Sigmoid colon (tissue), 7 donors: ENCODE data around the gene PRDM12. TPM values are rescaled to one million over a fixed set of nuclear protein-coding genes. Genes with fewer than 3 reads are reported as not detected.

ENCODE experiments used
- DNase-seq: peaks from one replicate; pipeline ENCODE4 v3.0.0-alpha.2; 2019
- H3K27ac ChIP-seq, 4 donors: fragments of 200-600 bp; sonication (generic); one replicate each; pipeline ENCODE4 v1.5.1; 2016 to 2019; ENCODE audit warnings: mild to moderate bottlenecking in 1 of 4
- H3K27me3 ChIP-seq, 3 donors: fragments of 200-600 bp; sonication (generic); one replicate each; pipeline ENCODE4 v1.5.1; 2019; ENCODE audit warnings: mild to moderate bottlenecking in 1 of 3
- H3K36me3 ChIP-seq, 4 donors: fragments of 200-600 bp; sonication (generic); one replicate each; pipeline ENCODE4 v1.5.1; 2016 to 2019
- H3K4me1 ChIP-seq, 4 donors: fragments of 200-600 bp; sonication (generic); one replicate each; pipeline ENCODE4 v1.5.1; 2017 to 2019
- H3K4me3 ChIP-seq, 4 donors: fragments of 200-600 bp; sonication (generic); one replicate each; pipeline ENCODE4 v1.5.1; 2017 to 2019; ENCODE audit warnings: mild to moderate bottlenecking in 2 of 4, moderate library complexity in 1 of 4
- H3K9me3 ChIP-seq, 4 donors: fragments of 200-600 bp in 3 of 4; sonication (generic) in 3 of 4; one replicate each; pipeline versions ENCODE4 v1.5.1 to v1.6.1; 2013 to 2019
- CTCF ChIP-seq, 4 experiments: fragments of 450-650 bp in 3 of 4; fragments of 200-600 bp in 1 of 4; IDR thresholded peaks; one replicate each; pipeline ENCODE4 v1.5.1; 2016 to 2019; ENCODE audit warnings: antibody characterized with exemption in 4 of 4, mild to moderate bottlenecking in 3 of 4, moderate library complexity in 2 of 4
- EP300 ChIP-seq, 4 donors: sonication (generic); formaldehyde crosslinking; IDR thresholded peaks; one replicate each; pipeline ENCODE4 v1.6.1; 2017; ENCODE audit warnings: antibody characterized with exemption in 4 of 4
- POLR2A ChIP-seq, 2 donors: fragments of 450-650 bp; IDR thresholded peaks; one replicate each; pipeline ENCODE4 v1.6.1; 2016; ENCODE audit warnings: antibody characterized with exemption in 2 of 2, mild to moderate bottlenecking in 2 of 2, moderate library complexity in 2 of 2
- POLR2AphosphoS5 ChIP-seq, 4 donors: sonication (generic); formaldehyde crosslinking; IDR thresholded peaks; one replicate each; pipeline ENCODE4 v1.6.1; 2017; ENCODE audit warnings: antibody characterized with exemption in 4 of 4
- WGBS, 2 donors: extraction: QIAGEN DNeasy Blood & Tissue Kit; methylation state at CpG; one replicate each; pipeline ENCODE4 v1.1.7; 2013; 5-methylcytosine and 5-hydroxymethylcytosine counted together
- intact Hi-C: fragments of 100-400 bp; cut with DNase I; formaldehyde crosslinking; loops from one replicate; pipeline ENCODE4 v1.15.1; 2023
- polyA plus RNA-seq, 3 donors: library from polyadenylated mRNA; stranded (reverse); fragments of 200-250 nt; gene quantifications; one replicate each; pipeline ENCODE4 v1.2.3, GENCODE V29; 2013
- total RNA-seq, 4 donors: library from RNA; depleted of rRNA; stranded (reverse); fragments of >200 nt; gene quantifications; one replicate each; pipeline ENCODE4 v1.1.0, GENCODE V29; 2016
- donor health status: healthy with polysubstance abuse.
- donor health status: Bipolar disorder and iron deficiency.
- donor health status: healthy.

Gene PRDM12
- total and polyA plus RNA-seq, 7 donors: not detected

DNA sequence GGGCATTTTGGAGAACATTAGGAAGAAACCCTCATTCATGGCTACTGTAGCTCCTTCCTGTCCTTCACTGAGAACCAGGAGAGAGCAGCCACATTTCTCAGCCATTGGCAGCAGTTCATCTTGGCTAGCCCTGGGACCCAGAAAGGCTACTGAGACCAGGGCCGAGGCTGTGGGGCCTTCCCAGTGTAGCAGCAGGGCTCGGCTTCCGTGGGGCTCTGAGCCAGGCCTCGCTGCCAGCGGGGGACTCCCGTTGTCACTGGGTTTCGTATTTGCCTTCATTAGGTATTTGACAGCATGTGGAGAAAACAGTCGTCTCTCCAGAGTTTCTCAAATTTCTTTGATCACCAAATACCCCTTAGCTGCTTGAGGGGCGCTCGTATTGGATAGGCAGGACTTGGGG is 37.3 kb upstream of the PRDM12 start:
- H3K36me3 ChIP-seq: peaks cover 34 to 98% (median 72%) of the 10 kb centered on the region in 4 donors
- H3K27ac ChIP-seq: no peak overlapping the region
- no peaks in the 10 kb centered on the region for H3K4me1 ChIP-seq
- H3K4me3 ChIP-seq: no peak overlapping the region
- no peaks in the 10 kb centered on the region for H3K27me3 ChIP-seq
- WGBS, 2 donors: 91 to 93% methylated on average over 10 of the region's 10 CpGs
- intact Hi-C loops: no loop called here
- no peaks in the 10 kb centered on the region for H3K9me3 ChIP-seq
- no peak for DNase-seq
- TF ChIP-seq POLR2A (IDR thresholded peaks at IDR 0.05): no peak
- TF ChIP-seq EP300 (IDR thresholded peaks at IDR 0.05): no peak

GRCh38 chr9:130627896-130628792 is 36.2 kb upstream of the PRDM12 start:
- Histone ChIP-seq H3K4me3 (no peak overlapping the region), H3K9me3 (no peaks in the 10 kb centered on the region), H3K36me3 (peaks cover 43 to 98% (median 81%) of the 10 kb centered on the region in 4 donors), H3K4me1 (no peaks in the 10 kb centered on the region), H3K27me3 (no peaks in the 10 kb centered on the region), H3K27ac (no peak overlapping the region)
- DNase-seq: no peak
- WGBS, 2 donors: 87 to 91% methylated on average over 23 of the region's 23 CpGs
- intact Hi-C loops: no loop called here
- no peak for TF ChIP-seq CTCF (IDR thresholded peaks at IDR 0.05)
- no peak for TF ChIP-seq EP300 (IDR thresholded peaks at IDR 0.05)
- TF ChIP-seq POLR2A (IDR thresholded peaks at IDR 0.05): no peak
- TF ChIP-seq POLR2AphosphoS5 (IDR thresholded peaks at IDR 0.05): no peak

DNA sequence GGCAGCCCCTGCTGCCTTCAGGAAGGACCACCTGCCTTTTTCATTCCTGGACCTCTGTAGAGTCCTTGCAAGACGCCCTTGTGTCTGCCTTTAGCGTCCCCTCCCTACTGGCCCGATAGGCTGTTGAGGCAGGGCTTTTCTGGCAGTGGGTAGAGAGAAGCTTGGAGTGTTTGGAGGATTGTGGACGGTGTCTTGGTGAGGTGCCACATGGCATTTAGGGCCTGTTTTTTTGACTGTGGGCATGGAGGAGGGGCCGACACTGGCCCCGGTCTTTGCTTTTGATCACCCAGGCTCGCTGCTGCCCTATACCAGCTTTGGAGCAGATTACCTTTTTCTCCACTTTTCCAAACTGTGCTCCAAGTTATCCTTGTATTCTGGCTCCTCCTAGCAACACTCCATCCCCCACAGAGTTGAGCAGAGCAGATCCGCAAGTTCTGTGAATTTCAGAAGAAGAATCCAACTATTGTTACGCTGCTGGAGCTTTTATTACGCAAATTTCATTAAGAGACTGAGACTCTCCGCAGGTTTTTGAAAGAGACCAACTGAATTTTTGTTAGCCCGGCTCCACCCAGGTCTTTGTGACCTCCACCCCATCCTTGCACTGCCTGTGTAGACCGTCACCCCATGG is 34.8 kb upstream of the PRDM12 start:
- no peak for TF ChIP-seq POLR2AphosphoS5 (IDR thresholded peaks at IDR 0.05)
- TF ChIP-seq POLR2A (IDR thresholded peaks at IDR 0.05): no peak
- H3K9me3 ChIP-seq: no peaks in the 10 kb centered on the region
- intact Hi-C loops: no loop called here

GRCh38 chr9:130630071-130630450 is 34.3 kb upstream of the PRDM12 start:
- H3K27me3 ChIP-seq: no peaks in the 10 kb centered on the region
- no peak for TF ChIP-seq POLR2A (IDR thresholded peaks at IDR 0.05)
- TF ChIP-seq POLR2AphosphoS5 (IDR thresholded peaks at IDR 0.05): no peak
- no peak for TF ChIP-seq CTCF (IDR thresholded peaks at IDR 0.05)
- peaks cover 40 to 98% (median 80%) of the 10 kb centered on the region in 4 donors for H3K36me3 ChIP-seq
- no peaks in the 10 kb centered on the region for H3K4me1 ChIP-seq
- DNase-seq: no peak
- H3K27ac ChIP-seq: no peak overlapping the region
- intact Hi-C loops: no loop called here
- no peak overlapping the region for H3K4me3 ChIP-seq
- no peaks in the 10 kb centered on the region for H3K9me3 ChIP-seq
- 95% methylated on average over 4 of the region's 4 CpGs for WGBS, 2 donors

More for the DNA sequence above, 34.8 kb upstream of the PRDM12 start:
- H3K27ac ChIP-seq: no peak overlapping the region
- no peaks in the 10 kb centered on the region for H3K27me3 ChIP-seq
- DNase-seq: no peak
- 92 to 95% methylated on average over 13 of the region's 13 CpGs for WGBS, 2 donors
- H3K4me3 ChIP-seq: no peak overlapping the region
- H3K4me1 ChIP-seq: no peaks in the 10 kb centered on the region
- peaks cover 35 to 98% (median 80%) of the 10 kb centered on the region in 4 donors for H3K36me3 ChIP-seq

GRCh38 chr9:130630506-130631330 is 33.7 kb upstream of the PRDM12 start:
- H3K4me1 ChIP-seq: no peaks in the 10 kb centered on the region
- H3K27me3 ChIP-seq: no peaks in the 10 kb centered on the region
- 95 to 96% methylated on average over 27 of the region's 27 CpGs for WGBS, 2 donors
- no peak overlapping the region for H3K4me3 ChIP-seq
- intact Hi-C loops: no loop called here
- DNase-seq: no peak
- peaks cover 42 to 98% (median 78%) of the 10 kb centered on the region in 4 donors for H3K36me3 ChIP-seq
- no peak overlapping the region for H3K27ac ChIP-seq
- H3K9me3 ChIP-seq: no peaks in the 10 kb centered on the region
- TF ChIP-seq POLR2AphosphoS5 (IDR thresholded peaks at IDR 0.05) (no peak), POLR2A (IDR thresholded peaks at IDR 0.05) (no peak), EP300 (IDR thresholded peaks at IDR 0.05) (no peak), CTCF (IDR thresholded peaks at IDR 0.05) (no peak)
